T-helper 22 cell (primary cell): ENCODE results near the gene ANO2.

Source experiments
- DNase-seq: peaks from one replicate; pipeline ENCODE4 v3.0.0-alpha.2; 2020; ENCODE audit warnings: low read depth

Gene ANO2

DNA sequence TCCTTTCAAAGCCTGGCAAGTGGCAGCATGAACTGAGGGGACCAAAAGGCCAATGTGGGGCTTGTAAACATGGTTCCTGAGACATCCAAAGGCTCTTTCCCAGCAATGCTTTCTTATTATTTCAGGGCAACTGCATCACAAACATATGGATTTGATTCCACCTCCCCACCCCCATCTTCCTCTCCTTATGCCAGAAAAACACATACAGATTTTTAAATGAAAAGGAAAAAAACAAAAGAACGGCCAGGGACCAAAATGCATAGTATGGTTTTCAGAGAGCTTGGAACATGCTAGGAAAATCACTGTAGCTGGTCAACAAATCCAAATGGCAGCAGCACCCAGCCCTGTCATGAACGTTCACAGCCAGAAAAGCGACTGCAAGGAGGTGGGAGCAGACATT is 167.6 kb downstream of the ANO2 start:
- no peak for DNase-seq

DNA sequence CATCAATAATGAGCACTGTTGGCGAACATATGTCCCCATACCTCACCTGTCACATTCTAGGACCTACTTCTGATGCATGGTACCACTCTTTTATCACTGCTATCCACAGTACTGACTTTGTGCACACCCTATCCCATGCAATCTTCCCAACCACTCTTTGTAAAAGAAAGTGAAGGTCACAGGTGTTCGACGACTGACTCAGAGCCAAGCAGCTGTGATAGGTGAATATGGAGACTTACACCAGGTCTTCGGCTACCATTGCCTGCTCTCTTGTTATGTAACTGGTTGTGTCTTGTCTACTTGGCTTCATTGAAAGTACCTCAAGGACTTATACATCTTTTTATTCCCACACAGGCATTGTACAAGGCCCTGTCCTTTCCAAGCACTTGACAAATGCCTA is 169.0 kb downstream of the ANO2 start:
- no peak for DNase-seq

DNA sequence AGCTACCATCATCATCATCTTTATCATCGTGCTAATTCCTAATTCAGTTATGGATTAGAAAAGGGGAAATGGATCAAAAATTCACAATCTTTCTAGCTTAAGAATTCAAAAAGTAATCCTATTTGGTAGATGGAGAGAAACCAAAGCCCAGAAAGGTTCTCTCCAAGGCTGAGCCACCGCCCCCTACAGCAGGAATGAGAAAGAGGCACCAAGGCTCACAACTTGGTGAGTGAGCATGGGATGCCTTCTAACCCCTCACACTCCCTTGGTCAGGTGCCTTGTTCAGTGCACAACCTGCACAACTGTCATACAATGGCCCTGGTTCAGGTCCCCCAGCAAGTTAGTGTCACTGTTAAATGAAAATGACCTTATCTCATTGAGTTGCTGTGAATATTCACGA is 171.5 kb downstream of the ANO2 start:
- no peak for DNase-seq

DNA sequence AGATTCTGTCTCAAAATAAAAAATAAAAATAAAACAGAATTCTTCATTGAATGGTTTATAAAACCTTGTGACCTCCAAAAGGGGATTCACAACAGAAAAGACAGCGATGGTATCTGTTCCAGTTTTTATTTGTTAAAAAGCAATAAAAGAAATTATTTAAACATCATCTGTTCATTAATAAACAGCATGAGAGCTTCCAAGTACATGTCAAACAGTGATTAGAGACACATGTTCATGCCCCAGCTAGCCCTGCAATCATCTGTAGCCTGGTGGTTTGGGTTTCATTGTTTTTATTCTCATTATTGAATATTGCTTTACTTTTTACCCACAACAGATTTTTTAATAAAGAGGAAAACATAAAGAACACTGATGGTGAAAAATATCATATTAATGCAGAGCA is 173.3 kb downstream of the ANO2 start:
- no peak for DNase-seq

DNA sequence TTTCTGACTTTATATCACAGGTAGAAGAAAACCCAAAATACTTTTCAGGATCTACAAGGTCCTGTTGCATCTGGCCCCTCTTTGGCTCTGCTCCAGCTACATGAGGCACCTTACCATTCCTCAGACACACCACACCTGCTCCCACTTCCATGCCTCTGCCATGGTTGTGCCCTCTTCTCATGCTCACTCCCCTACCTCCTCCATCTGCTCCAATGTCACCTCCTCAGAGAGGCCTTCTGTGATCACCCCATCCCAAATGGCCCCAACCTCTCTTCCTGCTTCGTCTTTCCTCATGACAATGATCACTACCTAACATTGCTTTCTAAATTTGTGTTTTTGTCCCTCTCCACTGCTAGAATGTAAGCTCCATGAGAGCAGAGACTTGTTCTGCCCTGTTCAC is 174.3 kb downstream of the ANO2 start:
- DNase-seq = no peak

DNA sequence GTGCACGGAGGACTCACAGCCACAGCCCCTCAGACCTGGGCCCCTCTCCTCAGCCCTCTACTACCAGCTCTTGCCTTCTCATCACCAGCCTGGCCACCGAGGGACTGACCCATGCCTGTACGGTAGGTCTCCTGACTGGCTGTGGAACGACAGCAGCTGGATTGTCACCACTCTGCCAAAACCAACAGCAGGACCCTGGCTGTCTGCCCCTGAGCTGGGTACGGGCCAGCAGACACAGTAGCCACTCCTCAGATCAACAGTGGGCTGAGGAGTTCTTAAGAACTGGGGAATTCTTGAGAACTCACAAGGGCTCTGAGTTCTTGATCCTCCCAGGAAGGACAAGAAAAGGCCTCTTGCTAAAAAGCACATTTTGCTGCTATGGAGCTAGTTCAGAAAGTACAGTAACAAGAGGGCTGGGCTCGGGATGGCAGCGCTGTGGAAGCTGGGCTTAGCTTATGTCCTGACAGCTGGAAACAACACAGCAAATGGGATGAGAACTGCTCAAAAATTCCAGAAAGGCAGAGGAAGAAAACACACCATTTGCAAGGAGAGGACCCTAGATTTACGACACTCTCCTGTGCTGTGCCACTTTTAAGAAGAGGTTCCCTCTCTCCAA is 176.4 kb downstream of the ANO2 start:
- no peak for DNase-seq

DNA sequence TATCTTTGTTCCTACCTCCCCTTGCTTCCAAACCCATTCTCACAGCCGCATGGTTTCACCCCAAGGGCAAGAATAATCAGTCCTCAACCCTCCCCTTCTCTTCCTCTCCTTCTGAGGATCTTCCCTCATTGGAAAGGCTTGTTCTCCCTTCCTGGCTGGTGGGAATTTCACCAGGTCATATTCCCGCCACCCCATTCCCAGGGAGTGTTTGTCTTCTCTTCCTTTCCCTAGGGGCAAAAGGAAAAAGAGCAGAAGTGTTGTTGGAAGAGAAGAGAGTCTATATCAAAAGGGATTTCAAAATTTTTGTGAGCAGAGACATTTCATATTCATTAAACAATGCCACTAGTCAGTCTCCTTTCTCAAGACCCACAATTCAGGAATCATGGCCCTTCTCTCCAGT is 176.9 kb downstream of the ANO2 start:
- no peak for DNase-seq

DNA sequence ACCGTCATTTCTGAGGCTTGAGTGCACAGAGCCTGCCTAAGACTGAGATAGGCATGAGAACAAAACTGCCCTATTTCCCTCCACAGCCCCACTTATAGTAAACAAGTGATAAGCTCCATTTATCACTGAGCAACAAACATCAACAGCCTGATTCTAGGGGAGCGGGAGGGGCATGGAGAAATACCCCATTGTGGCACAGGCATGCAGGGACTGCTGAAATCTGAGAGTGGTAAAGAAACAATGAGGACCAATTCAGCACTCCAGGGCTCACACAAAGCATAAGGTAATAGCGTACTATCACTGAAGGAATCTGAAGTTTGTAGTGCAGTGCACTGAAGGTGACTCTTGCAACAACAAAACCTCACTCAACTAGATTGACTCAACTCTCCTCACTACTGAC is 186.7 kb downstream of the ANO2 start:
- DNase-seq = no peak

DNA sequence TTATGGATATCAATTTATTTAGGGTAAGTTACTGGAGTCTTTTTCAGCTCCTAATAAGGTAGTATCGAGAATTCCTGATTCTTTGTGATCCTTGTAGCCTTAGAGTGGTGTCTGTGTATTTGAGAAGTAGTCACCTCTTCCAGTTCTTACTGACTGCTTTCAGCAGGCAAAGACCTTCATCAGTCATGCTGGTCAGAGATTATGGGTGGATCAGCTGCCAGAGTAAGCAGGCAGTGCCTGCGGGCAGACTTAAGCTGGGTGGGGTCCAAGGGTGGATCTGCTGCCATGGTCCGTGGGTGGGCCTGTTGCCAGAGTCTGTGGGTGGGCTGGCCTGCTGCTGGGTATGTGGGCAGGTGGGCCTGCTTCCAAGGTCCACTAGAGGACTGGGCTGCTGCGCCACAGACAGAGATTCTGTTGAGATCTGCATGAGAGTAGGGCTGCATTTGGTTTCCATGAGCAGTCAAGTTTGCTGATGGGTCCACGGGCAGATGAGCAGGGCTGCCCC is 188.7 kb downstream of the ANO2 start:
- no peak for DNase-seq

DNA sequence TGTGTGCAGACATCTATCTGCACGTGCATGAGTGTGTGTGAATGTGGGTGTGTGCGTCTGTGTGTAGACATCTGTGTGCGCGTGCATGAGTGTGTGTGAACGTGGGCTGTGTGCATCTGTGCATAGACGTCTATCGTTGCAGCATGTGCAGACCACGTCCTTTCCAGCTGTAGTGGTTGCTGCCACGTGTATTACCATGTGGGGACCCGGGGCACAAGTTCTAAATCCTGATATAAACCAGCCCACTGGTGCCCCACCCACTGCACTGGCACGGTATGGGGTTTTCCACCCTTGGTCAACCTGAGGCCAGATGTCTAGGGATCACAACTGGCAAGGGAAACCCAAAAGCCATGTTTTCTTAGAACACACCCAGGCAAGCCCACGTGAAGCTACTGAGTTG is 197.0 kb downstream of the ANO2 start:
- DNase-seq = no peak

DNA sequence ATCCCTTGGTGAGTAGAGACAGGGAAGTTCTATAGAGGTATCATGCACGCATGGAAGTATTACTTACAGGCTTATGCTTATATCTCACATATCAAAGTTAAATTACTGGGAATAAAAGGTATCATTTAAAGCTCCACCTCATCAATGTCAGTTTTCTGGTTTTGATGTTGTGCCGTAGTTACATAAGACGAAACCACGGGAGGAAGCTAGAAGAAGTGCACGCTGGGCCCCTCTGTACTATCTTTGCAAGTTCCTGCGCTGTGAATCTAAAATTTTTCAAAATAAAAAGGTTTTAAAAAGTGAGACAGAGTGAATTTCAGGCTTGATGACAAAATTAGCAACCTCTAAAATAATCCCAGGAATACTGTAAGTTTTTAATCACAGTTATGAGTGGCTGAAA is 198.1 kb downstream of the ANO2 start:
- DNase-seq = no peak

DNA sequence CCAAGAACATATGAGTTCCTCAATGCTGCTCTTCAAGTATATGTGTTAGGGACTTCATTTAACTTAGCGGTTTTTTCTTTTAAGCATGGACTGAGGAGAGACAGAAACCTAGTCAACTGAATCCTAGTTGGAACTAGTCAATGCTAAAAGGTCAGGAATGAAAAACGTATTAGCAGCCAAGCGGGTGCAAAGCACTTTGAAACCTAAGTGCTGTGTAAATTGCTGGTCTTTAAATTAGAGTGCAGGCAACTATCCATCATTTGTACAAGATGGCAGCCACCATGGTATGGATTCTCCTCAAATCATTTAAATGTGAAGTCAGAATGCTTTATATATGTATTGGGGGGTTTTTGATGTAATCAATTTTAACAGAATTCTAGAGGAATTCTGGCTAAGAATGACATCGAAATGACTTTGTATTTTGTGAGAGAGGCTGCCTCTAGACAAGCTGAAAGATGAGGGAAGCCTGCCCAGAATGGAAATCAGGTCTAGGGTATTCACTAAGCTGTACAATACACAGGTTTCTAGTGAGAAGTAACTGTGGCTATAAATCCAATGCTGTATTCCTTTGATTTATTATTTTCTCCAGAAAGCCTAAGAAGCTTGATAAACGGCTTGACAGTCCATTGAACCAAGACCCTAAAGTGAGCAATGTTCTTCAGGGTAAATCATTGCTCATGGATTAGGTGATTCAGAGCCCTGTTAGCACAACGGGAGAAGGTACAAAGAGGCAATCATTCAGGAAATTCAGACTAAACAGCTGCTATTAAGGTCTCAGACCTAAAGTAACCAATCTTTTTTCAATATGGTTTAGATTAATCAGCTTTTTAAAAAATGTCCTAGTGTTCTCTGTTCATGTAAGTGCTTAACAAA is 198.8 kb downstream of the ANO2 start:
- no peak for DNase-seq

DNA sequence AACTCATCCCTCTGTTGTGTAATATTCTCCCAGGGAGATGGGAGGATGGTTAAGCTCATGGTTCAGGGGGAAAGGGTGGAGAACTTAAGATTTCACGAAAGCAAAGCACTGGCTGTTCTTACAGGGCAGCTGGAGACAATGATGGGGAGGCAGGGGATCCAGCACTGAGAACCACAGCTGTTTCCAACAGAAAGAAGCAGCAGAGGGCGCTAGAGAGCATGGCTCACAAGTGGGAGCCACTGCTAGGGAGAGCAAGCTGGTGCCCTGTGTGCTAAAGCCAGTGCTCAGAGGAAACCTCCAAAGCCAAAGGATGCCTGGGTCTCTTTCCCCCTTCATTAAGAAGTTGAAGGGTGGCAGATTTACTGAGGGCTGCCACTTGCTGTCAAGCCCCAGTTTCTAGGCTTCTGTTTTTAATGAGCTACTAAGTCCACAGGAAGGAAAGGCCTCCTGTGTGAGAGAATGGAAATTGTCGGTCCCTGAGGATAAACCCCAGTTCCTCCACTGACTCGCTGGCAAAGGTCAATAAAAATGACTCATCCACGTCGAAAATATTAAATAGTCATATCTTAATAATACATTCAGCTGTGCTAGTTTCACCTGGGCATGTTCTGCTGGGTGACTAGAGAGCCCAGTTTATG is 199.7 kb downstream of the ANO2 start:
- DNase-seq = no peak

DNA sequence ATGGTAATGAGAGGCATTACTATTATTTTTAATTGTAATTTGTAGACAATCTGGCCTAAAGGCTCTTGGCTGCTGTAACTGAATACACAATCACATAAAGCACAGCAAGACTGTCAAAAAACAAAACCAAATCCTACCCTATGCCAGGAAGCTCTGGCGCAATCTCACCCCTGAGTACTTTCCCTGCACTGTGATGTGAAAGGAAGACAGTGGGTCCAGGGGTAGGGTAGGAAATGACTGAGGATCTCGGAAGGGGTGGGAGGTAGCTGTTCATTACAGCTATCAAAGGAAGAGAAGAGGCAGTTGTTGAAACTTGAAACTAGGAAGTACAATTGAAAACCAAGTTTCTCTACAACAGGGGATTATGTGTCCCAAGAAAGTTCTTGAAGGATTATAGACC is 202.8 kb downstream of the ANO2 start:
- DNase-seq = no peak

DNA sequence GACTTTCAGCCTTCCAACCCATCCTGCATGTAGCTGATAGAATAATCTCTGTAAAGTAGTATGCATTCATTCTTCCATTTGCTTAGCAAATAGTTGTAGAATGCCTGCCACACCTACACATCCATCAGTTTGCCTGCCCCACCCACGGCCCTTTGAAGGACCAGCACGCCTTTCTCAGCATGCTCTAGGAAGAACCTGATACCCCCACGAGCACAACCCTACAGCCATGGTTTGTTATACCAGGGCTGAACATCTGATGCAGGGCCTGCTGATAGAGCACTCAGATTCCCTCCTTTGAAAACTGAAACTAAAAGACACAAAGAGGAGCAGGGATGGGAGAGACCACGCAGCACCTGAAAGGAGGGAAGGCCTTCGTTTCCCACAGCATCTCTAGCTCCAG is 205.1 kb downstream of the ANO2 start:
- no peak for DNase-seq

DNA sequence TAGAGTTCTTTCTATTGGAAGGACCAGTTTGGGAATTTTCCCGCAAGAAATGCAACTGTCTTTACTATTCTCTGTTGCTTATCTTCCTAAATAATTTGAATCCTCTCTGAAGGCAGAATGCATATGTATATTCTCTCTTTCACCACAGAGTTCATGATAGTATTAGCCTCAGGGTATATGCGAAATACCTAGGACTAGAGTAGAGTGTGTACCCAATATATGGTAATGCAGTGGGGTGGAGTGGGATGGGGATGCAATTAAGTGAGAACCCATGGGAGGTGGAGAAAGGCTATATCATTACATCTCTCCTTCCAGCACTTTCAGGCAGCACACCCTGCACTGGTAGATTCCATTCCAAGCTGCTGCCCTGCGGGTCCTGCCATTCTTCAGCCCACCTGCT is 207.3 kb downstream of the ANO2 start:
- no peak for DNase-seq

DNA sequence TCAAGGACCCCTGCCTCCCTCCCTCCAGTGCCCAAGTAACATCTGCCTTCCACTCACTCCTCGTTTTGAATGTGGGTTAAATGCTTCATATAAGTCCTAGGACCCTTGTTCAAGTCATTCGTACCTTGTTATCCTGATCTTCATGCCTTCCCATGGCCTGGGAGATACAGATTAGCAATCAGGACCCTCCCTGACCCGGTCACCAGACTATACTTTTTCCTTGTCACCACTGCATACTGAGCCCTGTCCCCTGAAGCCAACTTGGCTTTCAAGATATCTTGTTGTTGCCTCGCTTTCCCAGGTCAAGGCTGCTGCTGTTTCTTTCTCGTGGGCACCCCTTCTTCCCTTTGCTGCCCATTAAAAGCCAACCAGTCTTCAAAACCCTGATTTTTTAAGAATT is 208.5 kb downstream of the ANO2 start:
- DNase-seq = no peak

DNA sequence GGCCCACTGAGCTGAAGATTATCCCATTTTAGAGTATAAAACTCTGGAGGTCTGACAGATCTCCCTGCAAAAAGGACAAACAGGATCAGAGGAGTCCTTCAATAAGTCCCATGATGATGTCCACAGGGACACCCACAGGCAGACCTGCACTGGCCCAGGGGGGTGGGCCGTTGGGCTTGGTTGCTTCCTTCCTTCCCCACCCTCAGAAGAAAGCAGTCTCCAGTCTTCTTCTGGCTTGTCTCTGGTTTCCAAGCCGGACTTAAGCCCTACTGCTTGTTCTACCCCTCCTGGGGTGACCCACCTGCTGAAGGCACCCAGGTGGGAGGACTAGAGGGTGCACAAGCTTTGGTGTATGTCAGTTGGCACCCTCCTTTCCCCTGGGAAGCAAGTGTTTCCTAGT is 209.0 kb downstream of the ANO2 start:
- DNase-seq = no peak

DNA sequence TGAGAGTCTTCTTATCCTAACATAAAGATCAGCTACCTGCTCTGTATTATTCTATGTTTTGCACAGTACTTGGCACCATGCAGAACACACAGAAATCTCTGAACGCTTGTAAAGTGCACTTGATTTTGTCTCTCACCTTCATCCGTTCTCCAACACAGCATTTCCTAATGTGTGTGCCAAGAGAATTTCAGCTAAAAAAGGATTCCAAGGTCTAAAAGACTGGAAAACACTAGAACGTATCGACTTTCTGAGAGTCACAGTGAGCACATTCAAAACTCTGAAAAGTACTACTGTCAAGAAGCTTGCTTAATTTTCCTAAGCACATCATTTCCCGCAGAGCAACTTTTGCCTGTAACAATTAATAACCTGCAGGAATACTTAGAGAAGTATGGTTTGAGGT is 211.1 kb downstream of the ANO2 start:
- no peak for DNase-seq

DNA sequence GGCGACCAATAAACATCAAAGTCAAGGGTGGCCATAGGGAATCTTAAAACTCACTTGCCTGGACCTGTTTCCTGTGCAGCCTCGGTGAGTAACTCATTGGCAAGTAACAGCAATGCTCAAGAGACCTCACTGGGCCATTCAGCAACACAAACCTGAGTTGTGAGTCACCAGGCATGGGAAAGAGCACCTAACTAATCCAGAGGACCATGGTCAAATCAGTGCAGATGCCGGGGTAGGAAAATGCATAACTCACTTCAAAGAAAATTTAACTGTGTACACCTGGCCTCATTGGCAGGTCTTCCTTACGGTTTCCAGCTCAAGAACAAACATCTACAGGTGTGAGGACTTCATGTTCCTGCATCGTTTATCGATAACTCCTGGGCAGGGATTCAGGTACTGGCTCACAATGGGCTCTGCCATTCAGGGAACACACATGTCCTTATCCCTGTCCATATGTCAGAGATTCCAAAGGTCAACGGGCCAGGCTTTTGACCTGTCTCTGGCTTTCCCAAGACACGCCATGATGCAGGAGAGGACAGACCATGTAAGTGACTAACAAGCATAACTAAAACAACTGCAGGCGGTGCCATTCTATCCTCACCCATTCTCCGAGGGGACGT is 211.8 kb downstream of the ANO2 start:
- no peak for DNase-seq

DNA sequence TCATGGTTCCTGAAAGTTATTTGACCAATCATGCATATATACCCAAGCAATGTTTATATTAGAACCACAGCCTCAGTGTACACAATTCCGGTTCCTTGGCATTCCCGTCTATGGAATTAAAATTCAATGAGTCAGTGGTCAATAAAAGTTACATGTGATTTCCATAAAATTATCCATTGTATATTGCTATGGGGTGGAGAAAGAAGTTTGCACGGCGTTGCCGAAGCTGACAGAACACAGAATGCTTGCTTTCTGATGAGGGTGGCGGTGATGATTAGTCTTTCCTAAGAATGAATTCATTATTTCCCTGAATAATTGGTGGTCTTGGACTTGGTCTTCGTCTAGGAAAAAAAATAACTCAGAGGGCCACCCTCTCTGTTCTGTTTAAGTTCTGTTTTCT is 214.1 kb downstream of the ANO2 start:
- DNase-seq = no peak

DNA sequence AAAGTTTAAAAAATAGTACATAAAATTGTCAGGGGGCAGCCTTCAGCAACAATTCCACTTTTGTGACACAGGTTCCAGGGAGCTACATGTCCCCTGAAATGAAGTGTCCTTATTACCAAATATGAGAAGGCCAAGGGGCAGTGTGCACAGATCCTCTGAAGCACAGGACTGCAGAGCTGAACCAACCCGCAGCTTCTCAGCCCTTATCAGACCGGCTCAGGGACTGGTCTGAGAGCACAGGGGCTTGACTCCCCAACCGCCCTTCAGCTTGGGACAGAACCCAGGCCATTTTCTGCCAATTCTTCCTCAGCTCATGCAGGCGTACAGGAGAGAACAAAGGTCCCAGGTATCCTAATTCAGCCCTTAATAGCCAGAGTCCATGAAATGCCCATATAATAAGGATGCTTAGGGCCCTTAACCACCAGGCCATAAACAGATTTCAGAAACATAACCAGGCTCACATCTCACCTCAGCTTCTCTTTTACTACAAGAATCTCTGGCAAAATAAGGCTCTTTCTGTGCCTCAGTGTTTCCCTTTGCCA is 221.3 kb downstream of the ANO2 start:
- no peak for DNase-seq

DNA sequence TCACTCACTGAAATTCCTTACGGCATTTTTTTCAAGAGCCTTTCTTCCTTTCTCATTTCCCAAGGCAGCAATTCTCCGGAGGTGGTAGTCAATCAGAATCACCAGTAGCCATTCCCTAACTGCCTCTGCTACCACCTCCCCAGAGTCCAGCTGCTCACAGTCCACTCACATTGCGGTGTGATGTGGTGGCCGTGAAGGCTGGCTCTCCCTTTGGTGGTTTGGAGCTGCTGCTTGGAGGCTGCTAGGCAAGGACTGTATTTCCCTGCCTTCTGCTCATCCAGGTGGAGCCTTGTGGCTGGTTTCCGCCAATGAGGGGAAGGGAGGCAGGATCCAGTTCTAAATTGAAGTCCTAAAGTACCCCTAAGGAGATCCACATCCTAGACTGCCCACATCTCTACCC is 222.0 kb downstream of the ANO2 start:
- no peak for DNase-seq
